CD4-positive, alpha-beta T cell treated with Interleukin-21 for 1 hour (primary cell): Measurements from ENCODE around the gene CPT1A.
A peak's percentile ranks its signal among the peaks of the same experiment; 100 is the strongest.

Experiments
- DNase-seq: peaks from one replicate; pipeline ENCODE4 v3.0.0-alpha.2; 2020

The CPT1A gene

GRCh38 chr11:68783216-68783821 is 58.4 kb downstream of the CPT1A start:
- no peak for DNase-seq

DNA sequence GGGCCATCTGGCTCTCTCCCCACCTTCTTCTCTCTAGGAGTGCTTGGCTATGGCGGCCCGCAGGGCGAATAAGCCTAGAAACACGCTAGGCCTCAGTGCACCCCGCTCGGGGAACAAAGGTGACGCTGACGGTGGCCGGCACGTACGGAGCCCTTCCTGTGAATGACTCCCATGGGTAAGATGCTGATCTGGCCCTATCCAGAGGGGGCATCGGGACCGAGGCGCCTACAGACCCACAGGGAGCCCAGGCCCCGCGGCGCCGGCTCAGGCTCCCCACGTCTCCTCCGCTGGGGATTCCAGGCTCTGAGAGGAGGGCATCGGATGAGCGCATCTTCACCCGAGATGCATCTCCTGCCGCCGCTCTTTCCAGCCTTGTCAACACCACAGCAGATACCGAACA is 59.0 kb downstream of the CPT1A start:
- no peak for DNase-seq

DNA sequence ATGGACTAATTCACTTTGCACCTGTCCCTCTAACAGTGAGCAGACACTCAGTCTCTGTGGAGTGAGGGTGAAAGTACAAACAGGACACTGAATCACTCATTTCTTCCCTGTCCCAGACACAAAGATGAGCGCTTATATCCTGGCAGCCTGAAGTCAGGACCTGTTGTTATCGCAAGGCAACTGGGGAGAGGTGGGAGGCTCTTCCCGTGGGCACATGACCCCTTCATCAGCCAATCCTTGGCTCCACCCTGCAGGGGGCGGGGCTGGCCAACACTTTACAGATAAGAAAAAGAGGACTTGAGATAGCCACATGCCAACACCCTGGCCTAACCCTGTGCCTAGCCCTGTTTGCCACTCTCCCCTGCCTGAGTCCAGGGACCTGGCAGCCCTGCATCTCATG is 60.9 kb downstream of the CPT1A start:
- no peak for DNase-seq

GRCh38 chr11:68778205-68778604 is 63.5 kb downstream of the CPT1A start:
- no peak for DNase-seq

DNA sequence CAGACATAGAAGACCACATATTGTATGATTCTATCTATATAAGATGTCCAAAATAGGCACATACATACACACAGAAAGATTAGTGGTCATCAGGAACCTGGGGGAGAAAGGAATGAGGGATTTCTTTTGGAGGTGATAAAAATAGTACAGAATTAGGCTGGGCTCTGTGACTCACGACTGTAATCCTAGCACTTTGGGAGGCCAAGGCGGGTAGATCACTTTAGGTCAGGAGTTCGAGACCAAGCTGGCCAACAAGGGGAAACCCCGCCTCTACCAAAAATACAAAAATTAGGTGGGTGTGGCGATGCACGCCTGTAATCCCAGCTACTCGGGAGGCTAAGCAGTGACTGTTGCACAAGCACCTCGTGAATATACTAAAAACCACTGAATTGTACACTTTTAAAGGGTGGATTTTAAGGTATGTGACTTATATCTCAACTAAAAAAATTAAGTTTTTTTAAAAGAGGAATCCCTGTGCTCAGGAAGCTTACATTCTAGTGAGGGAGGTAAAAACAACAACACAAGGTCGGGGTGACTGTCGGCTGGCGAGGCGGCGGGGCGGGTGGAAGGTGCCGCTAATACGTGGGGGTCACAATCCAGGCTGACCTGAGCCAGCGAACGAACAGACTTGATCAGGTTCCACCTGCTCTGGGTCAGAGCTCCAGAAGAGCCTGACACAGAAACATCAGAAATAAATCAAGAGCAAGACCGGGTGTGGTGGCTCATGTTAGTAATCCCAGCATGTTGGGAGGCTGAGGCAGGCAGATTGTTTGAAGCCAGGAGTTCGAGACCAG is 65.1 kb downstream of the CPT1A start:
- DNase-seq: no peak

DNA sequence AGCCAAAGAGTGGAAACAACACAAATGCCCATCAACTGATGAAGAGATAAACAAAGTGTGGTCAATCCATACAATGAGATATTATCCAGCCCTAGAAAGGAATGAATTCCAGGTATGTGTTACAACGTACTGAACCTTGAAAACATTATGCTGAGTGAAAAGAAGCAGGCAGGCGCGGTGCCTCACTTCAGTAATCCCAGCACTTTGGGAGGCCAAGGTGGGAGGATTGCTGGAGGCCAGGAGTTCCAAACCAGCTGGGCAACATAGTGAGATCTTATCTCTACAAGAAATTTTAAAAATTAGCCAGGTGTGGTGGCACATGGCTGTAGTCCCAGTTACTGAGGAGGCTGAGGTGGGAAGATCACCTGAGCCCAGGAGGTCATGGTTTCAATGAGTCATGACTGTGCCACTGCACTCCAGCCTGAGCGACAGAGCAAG is 65.7 kb downstream of the CPT1A start:
- DNase-seq: no peak

- no peak for DNase-seq
Measured at GRCh38 chr11:68774194-68774585, 67.5 kb downstream of the CPT1A start.

- DNase-seq: no peak
Measured at GRCh38 chr11:68773521-68774193, 68.1 kb downstream of the CPT1A start.

DNA sequence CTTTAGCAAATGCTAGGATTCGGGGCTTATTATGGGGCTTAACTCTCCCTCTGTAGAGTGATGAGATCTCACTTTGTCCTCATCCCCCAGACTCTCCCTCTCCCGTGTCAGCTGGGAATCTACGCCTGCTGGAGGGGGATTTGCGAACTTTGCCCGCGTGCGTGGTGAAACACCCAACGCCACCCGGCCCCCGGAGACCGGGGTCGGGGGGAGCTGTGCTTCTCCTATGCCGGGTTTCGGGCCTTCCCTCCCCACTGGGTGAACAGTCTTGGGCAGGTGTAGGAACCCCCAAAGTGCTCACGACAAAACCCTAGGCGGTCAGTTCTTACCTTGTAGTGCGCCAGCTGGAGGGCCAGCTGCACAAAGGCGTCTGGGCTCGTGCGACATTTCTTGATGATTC is 68.8 kb downstream of the CPT1A start:
- no peak for DNase-seq

DNA sequence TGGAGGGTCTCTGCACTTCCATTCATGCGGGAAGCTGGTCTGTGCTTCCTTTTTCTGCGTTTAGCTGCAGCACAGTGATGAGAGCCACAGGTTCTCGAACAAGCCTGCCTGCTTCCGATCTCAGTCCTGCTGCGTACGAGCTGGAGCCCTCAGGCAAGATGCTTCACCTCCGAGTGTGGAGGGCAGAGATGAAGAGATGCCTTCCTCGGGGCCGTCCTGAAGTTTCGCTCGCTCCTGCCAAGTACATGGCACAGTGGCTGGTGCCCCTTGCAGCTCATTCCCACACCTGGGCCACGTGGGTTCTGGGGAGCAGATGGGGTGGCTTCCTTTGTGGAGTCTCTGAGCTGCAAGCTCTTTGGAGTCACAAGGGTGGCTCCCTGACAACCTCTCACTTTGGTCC is 70.9 kb downstream of the CPT1A start:
- DNase-seq: no peak

DNA sequence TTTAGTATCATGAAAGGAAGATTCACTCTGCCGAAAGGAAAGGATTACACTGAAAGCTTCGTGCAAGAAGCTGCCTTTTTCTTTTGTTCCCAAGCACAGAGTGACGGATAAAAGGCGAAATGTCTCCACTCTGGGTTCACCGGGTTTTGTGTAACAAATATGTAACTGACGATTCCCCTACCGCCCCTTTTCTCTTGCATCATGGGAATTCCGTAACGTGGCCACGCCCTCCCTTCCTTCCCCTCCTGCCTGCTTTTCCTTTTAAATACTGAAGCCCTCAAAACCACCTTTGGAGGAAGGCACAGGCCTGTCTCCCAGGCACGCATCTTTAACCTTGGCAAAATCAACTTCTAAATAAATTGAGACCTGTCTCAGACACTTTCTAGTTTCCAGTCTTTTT is 74.0 kb downstream of the CPT1A start:
- DNase-seq: no peak

GRCh38 chr11:68766786-68767185 is 74.9 kb downstream of the CPT1A start:
- DNase-seq: no peak

GRCh38 chr11:68764746-68765145 is 77.0 kb downstream of the CPT1A start:
- DNase-seq: no peak

DNA sequence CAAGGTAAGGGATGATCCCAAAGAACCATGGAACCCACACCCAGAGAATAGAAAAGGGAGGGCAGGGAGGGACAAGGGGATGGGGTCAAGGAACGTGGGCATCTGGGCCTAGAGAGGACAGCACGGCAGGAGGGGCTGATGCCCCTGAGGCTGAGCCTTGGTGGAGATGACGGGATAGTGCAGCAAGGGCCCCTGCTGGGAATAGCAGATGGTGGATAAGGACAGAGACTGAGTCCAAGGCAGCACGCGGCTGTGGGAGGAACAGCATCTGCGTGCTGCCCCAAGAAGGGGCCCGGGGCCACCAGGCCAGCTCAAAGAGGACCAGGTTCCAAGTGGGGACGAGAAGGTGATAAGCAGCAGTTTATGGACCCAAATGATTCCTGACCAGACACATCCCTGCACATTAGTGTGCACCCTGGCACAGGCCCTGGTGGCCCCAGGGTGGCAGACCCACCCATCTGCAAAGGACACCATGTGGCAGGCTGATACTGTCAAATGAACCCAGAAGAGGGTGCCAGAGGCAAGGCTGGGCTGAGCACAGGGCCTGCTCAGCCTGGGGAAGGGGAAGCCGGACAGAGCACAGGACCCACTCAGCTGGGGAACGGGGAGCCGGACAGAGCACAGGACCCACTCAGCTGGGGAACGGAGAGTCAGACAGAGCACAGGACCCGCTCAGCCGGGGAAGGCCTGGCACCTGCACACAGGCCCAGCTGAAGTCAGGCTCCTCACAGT is 77.6 kb downstream of the CPT1A start:
- no peak for DNase-seq

GRCh38 chr11:68763181-68763721 is 78.5 kb downstream of the CPT1A start:
- no peak for DNase-seq

GRCh38 chr11:68762481-68762880 is 79.2 kb downstream of the CPT1A start:
- DNase-seq: no peak

- DNase-seq: no peak
Measured at GRCh38 chr11:68761801-68762200, 79.9 kb downstream of the CPT1A start.

GRCh38 chr11:68759991-68760390 is 81.7 kb downstream of the CPT1A start:
- no peak for DNase-seq

GRCh38 chr11:68757711-68758110 is 84.0 kb downstream of the CPT1A start:
- no peak for DNase-seq

DNA sequence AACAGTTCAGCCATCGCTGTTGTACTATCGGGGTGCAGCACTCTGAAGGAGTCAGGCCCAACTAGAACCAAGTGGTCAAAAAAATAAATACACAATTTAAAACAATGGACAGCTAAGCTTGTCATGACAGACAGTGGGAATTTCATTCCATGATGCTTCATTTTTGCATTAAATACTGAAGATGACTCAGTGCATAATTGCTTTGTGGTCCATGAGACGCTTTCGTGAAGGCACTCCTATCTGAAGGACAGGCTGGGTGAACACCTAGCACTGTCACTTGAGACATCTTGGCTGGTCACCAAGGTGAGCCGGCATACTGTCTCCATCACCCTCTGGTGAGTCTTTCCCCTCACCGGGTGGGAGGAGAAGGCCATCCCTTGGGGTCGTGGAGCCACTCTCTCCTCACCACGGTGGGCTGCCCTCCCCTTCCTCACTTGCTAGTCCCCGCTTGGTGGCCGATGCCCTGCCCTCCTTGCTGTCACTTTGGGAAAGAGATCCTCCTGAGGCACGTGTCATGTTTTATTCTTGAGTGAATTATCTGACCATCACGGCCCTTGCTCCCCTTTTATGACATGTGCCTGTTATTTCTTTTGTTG is 85.4 kb downstream of the CPT1A start:
- no peak for DNase-seq

DNA sequence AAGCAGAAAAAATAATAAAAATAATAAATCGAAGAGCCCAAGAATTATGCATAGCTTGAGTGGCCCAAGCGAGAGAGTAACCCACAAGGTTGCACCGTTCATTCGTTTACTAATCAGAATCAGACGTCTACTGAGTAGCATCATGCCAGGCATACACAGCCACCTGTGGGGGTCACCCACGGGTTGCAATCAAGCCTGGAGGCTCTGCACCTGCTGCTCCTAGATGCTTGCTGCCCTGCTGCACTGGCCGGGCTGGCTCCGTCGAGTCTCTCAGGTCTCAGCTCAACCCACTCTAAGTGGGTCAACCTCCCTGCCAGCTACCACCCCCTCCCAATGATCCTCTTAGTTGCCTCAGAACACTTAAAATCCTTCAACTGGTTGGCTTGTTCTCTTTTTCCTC is 88.4 kb downstream of the CPT1A start:
- DNase-seq: no peak

DNA sequence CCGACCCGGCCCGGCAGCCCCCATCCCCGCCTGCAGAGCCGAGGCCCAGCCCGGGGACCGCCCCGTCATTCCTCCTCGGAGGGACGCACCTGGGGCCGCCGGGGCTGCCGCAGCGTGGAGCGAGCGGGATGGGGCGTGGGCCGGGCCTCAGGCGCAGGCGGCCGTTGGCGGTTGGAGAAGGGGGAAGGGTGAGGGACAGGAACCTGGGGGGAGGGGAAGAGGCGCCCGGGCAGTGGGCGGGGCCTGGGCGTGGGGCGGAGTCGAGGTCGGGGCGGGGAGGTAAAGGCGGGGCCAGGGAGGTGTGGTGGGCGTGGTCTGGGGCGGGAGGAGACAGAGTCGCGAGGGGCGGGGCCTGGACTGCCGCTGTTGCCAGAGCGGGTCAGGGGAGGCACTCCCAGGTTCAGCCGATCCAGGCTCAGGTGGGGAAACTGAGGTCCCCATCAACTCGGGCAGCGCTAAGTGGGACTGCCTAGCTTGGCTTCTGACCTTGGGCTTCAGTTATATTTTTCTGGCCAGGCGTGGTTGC is 90.3 kb downstream of the CPT1A start, which contains the start of gene TESMIN:
TESMIN (minus strand) TSS at position 190 of the 526 bp plus-strand sequence. CDS start 860 bp downstream, outside the sequence.
- peak; percentile 92 for DNase-seq

- DNase-seq: no peak
Measured at GRCh38 chr11:68751004-68751325, 90.8 kb downstream of the CPT1A start.
